AG10803 (cell line): ENCODE results near the gene WNT9B.

Source experiments
- DNase-seq: peaks from one replicate; pipeline ENCODE4 v3.0.0; 2010; ENCODE audit warnings: low read depth
- H3K4me3 ChIP-seq: 2 replicates; pipeline ENCODE4 v1.5.1; 2011; ENCODE audit warnings: mild to moderate bottlenecking, low read length, control low read depth
- TF ChIP-seq, protein P1 (sequence below): conservative IDR thresholded peaks from 2 replicates; pipeline ENCODE4 v1.5.1; 2011; ENCODE audit warnings: mild to moderate bottlenecking, low read length, control low read depth, inconsistent platforms

The WNT9B gene

DNA sequence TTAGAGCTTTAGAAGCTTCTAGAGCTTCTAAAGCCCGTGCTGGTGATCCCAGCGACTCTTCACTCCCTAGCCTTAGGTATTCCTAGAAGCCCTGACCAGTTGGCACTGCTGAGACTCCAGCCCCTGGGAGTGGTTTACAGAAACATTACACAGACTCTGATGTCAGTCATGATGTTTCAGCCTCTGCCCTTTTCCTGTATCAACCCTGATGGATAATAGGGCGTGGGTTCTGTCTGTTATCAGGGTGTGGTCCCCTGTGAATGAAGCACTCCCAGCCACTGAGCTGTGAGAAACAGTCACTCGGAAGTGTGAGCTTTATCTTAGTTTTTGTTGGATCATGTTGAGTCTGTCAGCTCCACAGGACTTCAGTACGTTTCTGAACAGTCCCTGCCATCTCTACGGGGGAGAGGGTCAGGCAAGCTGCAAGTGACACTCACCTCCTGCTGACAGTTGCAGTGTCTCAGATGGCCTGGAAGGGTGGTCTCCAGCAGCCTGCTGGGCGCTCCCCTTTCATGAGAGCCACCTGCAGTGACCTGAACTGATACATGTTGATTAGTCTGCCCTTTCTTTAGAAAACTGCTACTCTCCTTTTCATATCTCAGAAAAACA lies 84.4 kb downstream of the WNT9B start:
- TF ChIP-seq, protein P1, sequence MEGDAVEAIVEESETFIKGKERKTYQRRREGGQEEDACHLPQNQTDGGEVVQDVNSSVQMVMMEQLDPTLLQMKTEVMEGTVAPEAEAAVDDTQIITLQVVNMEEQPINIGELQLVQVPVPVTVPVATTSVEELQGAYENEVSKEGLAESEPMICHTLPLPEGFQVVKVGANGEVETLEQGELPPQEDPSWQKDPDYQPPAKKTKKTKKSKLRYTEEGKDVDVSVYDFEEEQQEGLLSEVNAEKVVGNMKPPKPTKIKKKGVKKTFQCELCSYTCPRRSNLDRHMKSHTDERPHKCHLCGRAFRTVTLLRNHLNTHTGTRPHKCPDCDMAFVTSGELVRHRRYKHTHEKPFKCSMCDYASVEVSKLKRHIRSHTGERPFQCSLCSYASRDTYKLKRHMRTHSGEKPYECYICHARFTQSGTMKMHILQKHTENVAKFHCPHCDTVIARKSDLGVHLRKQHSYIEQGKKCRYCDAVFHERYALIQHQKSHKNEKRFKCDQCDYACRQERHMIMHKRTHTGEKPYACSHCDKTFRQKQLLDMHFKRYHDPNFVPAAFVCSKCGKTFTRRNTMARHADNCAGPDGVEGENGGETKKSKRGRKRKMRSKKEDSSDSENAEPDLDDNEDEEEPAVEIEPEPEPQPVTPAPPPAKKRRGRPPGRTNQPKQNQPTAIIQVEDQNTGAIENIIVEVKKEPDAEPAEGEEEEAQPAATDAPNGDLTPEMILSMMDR: no peak
- H3K4me3 ChIP-seq: no peak overlapping the region
- DNase-seq: no peak
